NCI-H345 (cell line): ENCODE data around the gene VSIG10L.

Source experiments
- DNase-seq: peaks from one replicate; lab custom pipeline; 2025; lab: John Stamatoyannopoulos, UW

The VSIG10L gene

GRCh38 chr19:51338563-51339312 is 3.2 kb downstream of the VSIG10L start:
- no peak for DNase-seq

GRCh38 chr19:51337861-51338562 is 3.9 kb downstream of the VSIG10L start:
- DNase-seq = no peak

- DNase-seq = no peak
Measured at GRCh38 chr19:51337141-51337860, 4.6 kb downstream of the VSIG10L start.

GRCh38 chr19:51333836-51334460 is 8.0 kb downstream of the VSIG10L start:
- DNase-seq = no peak

- DNase-seq = no peak
Measured at GRCh38 chr19:51331716-51332115, 10.2 kb downstream of the VSIG10L start.

GRCh38 chr19:51331193-51331592 is 10.7 kb downstream of the VSIG10L start:
- DNase-seq = no peak

- no peak for DNase-seq
Measured at GRCh38 chr19:51330366-51330765, 11.6 kb downstream of the VSIG10L start.

- no peak for DNase-seq
Measured at GRCh38 chr19:51329411-51329810, 12.5 kb downstream of the VSIG10L start.

- DNase-seq = no peak
Measured at GRCh38 chr19:51327066-51328001, 14.6 kb downstream of the VSIG10L start.

GRCh38 chr19:51326216-51327065 is 15.5 kb downstream of the VSIG10L start:
- DNase-seq = no peak

- DNase-seq = no peak
Measured at GRCh38 chr19:51325161-51325976, 16.6 kb downstream of the VSIG10L start.

- no peak for DNase-seq
Measured at GRCh38 chr19:51324167-51324481, 17.8 kb downstream of the VSIG10L start.

- DNase-seq = no peak
Measured at GRCh38 chr19:51323481-51324166, 18.3 kb downstream of the VSIG10L start.

- no peak for DNase-seq
Measured at GRCh38 chr19:51321799-51322198, 20.1 kb downstream of the VSIG10L start.

GRCh38 chr19:51320280-51320657 is 21.7 kb downstream of the VSIG10L start:
- no peak for DNase-seq

- DNase-seq = no peak
Measured at GRCh38 chr19:51319649-51320279, 22.2 kb downstream of the VSIG10L start.

- DNase-seq = no peak
Measured at GRCh38 chr19:51318687-51319648, 23.0 kb downstream of the VSIG10L start.
